Activated T-cell treated with anti-CD3 and anti-CD28 coated beads, Interleukin-2, amount 50 U/mL, for 72 hours (primary cell): ENCODE results near the gene PHC3. TPM values are rescaled to one million over a fixed set of nuclear protein-coding genes. Genes with fewer than 3 reads are reported as not detected.

Experiments used
- ATAC-seq, 2 donors: fragments of 150-1000 bp; cut with Tn5 transposase; replicated peaks in 1 of 2; 2 replicates each; pipeline ENCODE4 v1.10.0; 2021; ENCODE audit warnings: moderate library complexity in 2 of 2, mild to moderate bottlenecking in 1 of 2
- DNase-seq, 2 donors: peaks; one replicate each; pipeline ENCODE4 v3.0.0; 2021 to 2022; ENCODE audit warnings: mixed read lengths in 1 of 2
- H3K27ac Mint-ChIP-seq: one replicate; pipeline ENCODE4 v1.8.0; 2022; ENCODE audit warnings: mild to moderate bottlenecking, moderate library complexity, mixed read lengths
- H3K27me3 Mint-ChIP-seq: one replicate; pipeline ENCODE4 v1.8.0; 2022; ENCODE audit warnings: low read depth, mixed read lengths
- H3K36me3 Mint-ChIP-seq, 2 donors: one replicate each; pipeline ENCODE4 v1.8.0; 2022; ENCODE audit warnings: mixed read lengths in 2 of 2, mild to moderate bottlenecking in 1 of 2; ENCODE audit not compliant: insufficient read depth in 2 of 2
- H3K4me1 Mint-ChIP-seq: one replicate; pipeline ENCODE4 v1.8.0; 2022; ENCODE audit warnings: low read depth, mixed read lengths
- H3K4me3 Mint-ChIP-seq, 2 donors: one replicate each; pipeline ENCODE4 v1.8.0; 2022; ENCODE audit warnings: mild to moderate bottlenecking in 2 of 2, mixed read lengths in 2 of 2, moderate library complexity in 2 of 2
- H3K9me3 Mint-ChIP-seq, 2 donors: one replicate each; pipeline ENCODE4 v1.8.0; 2022; ENCODE audit warnings: mixed read lengths in 2 of 2
- total RNA-seq, 2 donors: library from RNA; stranded (reverse); gene quantifications; one replicate each; pipeline ENCODE4 v1.2.3, GENCODE V29; 2022

PHC3 gene
- total RNA-seq, 2 donors from 2014 or later: 71.1 to 71.6 TPM

DNA sequence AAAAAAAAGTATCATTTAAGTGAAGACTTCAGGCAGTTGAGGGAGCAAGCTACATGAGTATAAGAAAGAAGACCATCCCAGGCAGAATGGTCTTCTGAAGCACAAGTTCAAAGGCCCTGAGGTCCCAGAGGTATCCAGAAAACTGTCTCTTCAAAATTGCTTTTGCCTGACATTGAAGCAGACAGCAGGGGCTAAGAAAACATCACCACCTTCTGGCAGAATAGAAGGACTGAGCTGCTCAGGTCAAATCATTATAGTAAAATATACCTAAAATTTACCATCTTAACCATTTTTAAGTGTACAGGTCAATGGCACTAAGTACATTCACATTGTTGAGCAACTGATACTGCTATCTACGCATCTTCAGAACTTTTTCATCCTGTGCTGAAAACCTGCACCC, 127.3 kb downstream of the PHC3 start:
- no peak for ATAC-seq
- H3K36me3 Mint-ChIP-seq: peaks cover 0 to 3% of the 10 kb centered on the region in 2 donors
- no peaks in the 10 kb centered on the region for H3K27me3 Mint-ChIP-seq

DNA sequence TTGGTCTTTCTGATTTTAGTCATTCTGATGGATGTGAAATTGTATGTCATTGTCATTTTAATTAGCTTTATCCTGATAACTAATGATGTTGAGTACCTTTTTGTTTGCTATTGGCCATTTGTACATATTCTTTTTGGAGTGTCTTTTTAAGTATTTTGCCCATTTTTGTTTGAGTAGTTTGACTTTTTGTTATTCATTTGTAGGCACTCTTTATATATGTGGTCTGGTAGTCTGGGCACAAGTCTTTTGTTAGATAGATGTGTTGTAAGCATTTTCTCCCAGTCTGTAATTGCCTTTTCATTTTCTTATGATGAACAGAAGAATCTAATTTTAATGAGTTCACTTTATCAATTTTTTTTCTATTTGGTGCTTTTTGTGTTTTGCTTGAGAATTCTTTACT, 129.1 kb downstream of the PHC3 start:
- H3K36me3 Mint-ChIP-seq: peaks cover 0 to 3% of the 10 kb centered on the region in 2 donors
- H3K9me3 Mint-ChIP-seq: peaks cover 0 to 2% of the 10 kb centered on the region in 2 donors
- ATAC-seq: no peak
- peaks cover 37% of the 10 kb centered on the region for H3K4me1 Mint-ChIP-seq
- no peak for DNase-seq
- no peak overlapping the region for H3K4me3 Mint-ChIP-seq
- H3K27me3 Mint-ChIP-seq: no peaks in the 10 kb centered on the region
- no peak overlapping the region for H3K27ac Mint-ChIP-seq

More for the DNA sequence above, 127.3 kb downstream of the PHC3 start:
- DNase-seq: no peak
- no peak overlapping the region for H3K4me3 Mint-ChIP-seq
- peaks cover 0 to 2% of the 10 kb centered on the region in 2 donors for H3K9me3 Mint-ChIP-seq
- no peak overlapping the region for H3K27ac Mint-ChIP-seq
- peaks cover 50% of the 10 kb centered on the region for H3K4me1 Mint-ChIP-seq

DNA sequence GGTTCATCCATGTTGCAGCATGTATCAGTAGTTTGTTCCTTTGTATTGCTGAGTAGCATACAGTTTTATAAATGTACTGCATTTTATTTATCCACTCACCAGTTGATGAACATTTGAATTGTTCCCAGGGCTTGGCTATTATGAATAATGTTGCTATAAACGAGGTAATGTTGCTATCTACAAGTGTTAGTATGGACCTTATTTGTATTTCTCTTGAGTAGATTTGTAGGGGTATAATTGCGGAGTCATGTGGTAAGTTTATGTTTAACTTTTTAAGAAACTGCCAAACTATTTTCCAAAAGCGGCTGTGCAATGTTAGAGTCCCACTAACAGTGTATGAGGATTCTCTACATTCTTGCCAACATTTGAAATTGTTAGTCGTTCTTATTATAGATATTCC, 130.8 kb downstream of the PHC3 start:
- Mint-ChIP-seq H3K4me1 (peaks cover 25% of the 10 kb centered on the region), H3K27me3 (no peaks in the 10 kb centered on the region), H3K36me3 (no peaks in the 10 kb centered on the region), H3K4me3 (no peak overlapping the region), H3K27ac (no peak overlapping the region), H3K9me3 (no peaks in the 10 kb centered on the region)
- DNase-seq (no peak), ATAC-seq (no peak)

DNA sequence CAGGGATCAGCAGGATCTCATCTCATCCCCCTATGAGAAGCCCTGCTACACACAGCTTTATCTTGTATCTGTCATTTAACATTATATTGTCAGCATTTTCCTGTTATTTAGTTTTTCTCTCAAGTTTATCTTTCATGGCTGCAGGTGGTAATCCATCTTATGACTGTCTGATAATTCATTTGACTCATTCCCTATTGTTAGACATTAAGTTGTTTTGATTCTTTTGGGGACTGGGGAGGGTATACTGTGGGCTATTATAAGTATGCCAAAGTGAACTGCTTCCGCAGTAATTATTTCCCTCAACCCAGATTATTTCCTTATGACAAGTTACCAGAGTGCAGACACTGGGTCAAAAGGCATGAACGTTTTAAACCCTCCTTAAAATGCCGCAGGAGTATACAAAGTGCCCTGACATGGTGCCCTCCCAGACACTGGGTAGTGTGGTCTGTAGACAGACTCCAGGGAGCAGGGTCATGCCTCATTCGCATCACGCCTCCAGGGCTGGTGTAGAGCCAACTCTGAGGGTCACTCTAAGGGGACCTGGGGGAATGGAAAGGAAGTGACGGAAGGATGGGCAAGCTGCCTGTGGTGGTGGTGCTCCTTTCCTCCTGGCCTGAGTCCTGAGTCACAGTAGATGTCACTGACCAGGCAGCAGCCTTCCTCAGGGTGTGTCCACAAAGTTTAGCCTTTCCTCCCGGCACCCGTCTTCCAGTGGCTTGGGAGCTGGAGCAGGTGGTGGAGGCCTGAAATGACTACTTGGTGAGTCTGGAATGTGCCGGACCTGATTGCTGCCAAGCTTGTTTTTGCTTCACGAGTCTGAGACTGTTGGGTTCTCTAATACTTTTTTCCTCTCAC, 132.2 kb downstream of the PHC3 start:
- no peak for DNase-seq
- H3K4me1 Mint-ChIP-seq: peaks cover 22% of the 10 kb centered on the region
- no peaks in the 10 kb centered on the region for H3K9me3 Mint-ChIP-seq
- H3K27me3 Mint-ChIP-seq: no peaks in the 10 kb centered on the region
- peak in 1 of 2 donors; percentile 7 for ATAC-seq
- no peak overlapping the region for H3K4me3 Mint-ChIP-seq
- H3K36me3 Mint-ChIP-seq: no peaks in the 10 kb centered on the region
- H3K27ac Mint-ChIP-seq: peak overlapping the region; percentile 16

DNA sequence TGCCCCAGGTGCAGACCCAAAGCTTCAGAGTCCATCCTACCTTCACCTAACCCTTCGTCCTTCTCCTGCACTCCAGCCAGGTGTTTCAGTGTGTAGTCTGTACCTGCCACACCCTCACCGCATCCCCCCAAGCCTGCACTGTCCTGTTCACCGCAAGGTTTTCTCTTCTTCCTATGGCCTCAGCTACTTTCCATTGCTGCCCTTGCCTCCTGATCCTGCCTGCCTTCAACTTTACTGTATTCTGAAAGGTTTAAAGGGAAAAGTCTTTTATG, 134.5 kb downstream of the PHC3 start:
- Mint-ChIP-seq H3K9me3 (no peaks in the 10 kb centered on the region), H3K27ac (no peak overlapping the region), H3K4me3 (no peak overlapping the region)

DNA sequence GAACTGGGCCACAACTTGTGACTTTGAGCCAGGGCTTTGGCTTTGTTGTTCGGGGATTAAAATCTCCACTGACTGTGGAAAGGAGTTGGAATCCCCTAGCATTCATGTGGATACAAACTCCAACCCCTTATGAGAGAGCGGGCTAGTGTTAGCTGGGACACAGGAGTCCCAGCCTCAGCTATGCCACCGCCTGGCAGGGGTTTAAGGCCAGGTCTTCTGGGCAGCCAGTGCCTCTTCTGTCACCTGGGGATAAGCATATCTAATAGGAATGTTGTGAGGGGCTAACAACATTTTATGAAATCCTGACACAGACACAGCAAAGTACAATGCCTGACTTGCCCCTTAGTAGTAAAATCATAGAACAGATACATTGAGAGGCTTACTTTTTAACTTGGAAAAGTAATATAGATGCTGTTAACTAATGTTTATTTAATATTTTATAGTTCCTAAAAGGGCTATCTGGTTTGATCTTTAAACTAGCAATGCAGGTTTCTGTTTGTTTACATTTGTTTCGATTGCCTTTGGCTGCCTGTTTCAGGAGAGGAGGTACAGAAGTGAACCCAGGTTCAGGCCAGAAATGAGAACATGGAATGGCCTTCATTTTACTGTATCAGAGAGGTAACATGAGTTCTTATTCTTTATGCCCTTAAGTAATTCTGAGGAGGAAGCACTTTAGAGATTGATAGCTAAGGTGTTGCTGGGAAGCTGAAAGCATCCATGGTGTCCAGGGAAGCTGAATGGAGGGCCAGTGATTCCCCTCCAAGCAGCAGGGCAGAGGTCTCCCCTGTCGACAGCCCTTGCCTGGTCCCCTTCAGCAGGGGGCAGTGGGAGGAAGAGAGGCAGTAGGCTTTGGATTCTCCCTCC, 135.0 kb downstream of the PHC3 start:
- ATAC-seq (no peak), DNase-seq (no peak)
- peaks cover 30% of the 10 kb centered on the region for H3K4me1 Mint-ChIP-seq
- no peaks in the 10 kb centered on the region for H3K9me3 Mint-ChIP-seq
- H3K4me3 Mint-ChIP-seq: peak overlapping the region; percentile 17 to 41
- no peaks in the 10 kb centered on the region for H3K27me3 Mint-ChIP-seq
- H3K27ac Mint-ChIP-seq: no peak overlapping the region
- peaks cover 0 to 2% of the 10 kb centered on the region in 2 donors for H3K36me3 Mint-ChIP-seq

More for the DNA sequence above, 134.5 kb downstream of the PHC3 start:
- ATAC-seq (no peak), DNase-seq (no peak)
- Mint-ChIP-seq H3K4me1 (peaks cover 24% of the 10 kb centered on the region), H3K36me3 (peaks cover 0 to 2% of the 10 kb centered on the region in 2 donors), H3K27me3 (no peaks in the 10 kb centered on the region)

DNA sequence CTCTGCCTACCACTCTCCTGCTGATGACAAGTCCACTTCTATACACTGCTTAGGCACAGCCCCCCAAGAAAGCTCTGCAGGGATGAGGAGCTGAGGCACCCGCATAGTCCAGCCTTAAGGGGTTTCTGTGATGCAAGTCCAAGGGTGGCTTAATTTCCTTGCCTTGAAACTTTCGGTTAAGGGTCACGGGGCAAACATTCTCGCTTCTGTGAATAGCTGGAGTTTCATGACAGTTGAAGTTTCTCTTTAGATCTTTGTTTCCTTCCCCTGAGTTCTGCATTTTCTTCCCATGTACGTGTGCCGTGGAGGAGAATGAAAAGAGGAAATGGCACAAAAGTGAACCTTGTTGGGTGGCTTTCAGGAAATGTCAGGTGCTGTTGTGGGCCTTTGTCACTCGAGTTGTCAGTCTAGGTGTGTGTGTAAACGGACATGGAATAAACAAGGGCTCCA, 136.7 kb downstream of the PHC3 start:
- Mint-ChIP-seq H3K4me1 (peaks cover 43% of the 10 kb centered on the region), H3K36me3 (peaks cover 0 to 2% of the 10 kb centered on the region in 2 donors), H3K9me3 (no peaks in the 10 kb centered on the region), H3K4me3 (peak overlapping the region; percentile 41 to 57), H3K27ac (peak overlapping the region; percentile 67), H3K27me3 (peaks cover 11% of the 10 kb centered on the region)
- ATAC-seq (no peak), DNase-seq (no peak)

DNA sequence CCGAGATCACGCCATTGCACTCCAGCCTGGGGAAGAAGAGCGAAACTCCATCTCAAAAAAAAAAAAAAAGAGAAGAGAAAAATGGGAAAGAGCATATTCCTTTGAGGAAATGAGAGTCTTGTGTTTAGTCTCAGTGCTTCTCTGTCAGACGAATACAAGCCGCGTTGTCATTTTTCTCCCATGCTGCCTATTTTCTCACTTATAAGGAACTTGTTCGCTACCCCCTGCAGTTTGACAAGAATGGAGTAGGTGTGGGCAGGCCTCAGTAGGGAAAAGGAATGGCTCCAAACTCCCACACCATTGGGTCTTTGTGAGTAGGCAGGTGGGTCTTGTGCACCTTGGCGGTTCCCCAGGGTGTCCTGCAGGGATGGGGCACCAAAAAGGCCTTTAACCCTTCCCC, 137.3 kb downstream of the PHC3 start:
- ATAC-seq (no peak), DNase-seq (no peak)
- no peak overlapping the region for H3K27ac Mint-ChIP-seq
- H3K4me3 Mint-ChIP-seq: no peak overlapping the region
- peaks cover 16% of the 10 kb centered on the region for H3K27me3 Mint-ChIP-seq
- H3K36me3 Mint-ChIP-seq: peaks cover 0 to 2% of the 10 kb centered on the region in 2 donors
- no peaks in the 10 kb centered on the region for H3K9me3 Mint-ChIP-seq
- H3K4me1 Mint-ChIP-seq: peaks cover 46% of the 10 kb centered on the region

DNA sequence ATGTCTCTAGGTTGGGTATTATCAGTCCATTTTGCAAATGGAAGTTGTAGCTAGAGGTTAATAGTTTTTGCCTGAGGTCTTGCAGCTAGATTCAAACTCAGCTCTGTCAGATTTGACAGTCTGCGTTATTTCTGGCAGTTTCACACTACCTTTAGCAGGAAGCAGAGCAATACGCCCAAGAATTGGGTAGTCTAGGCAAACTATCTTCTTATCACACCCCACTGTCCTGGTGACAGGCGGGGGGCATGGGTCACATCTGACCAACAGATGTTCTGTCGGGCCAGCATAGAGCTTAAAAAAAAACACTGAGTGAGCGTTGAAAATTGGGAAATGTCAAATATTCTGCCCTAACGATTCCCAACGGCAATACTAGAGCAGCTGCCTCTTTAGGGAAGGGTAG, 138.0 kb downstream of the PHC3 start:
- H3K4me1 Mint-ChIP-seq: peaks cover 53% of the 10 kb centered on the region
- H3K27me3 Mint-ChIP-seq: peaks cover 19% of the 10 kb centered on the region
- DNase-seq: no peak
- no peak overlapping the region for H3K27ac Mint-ChIP-seq
- no peak overlapping the region for H3K4me3 Mint-ChIP-seq
- H3K9me3 Mint-ChIP-seq: no peaks in the 10 kb centered on the region
- no peak for ATAC-seq
- H3K36me3 Mint-ChIP-seq: peaks cover 0 to 2% of the 10 kb centered on the region in 2 donors

DNA sequence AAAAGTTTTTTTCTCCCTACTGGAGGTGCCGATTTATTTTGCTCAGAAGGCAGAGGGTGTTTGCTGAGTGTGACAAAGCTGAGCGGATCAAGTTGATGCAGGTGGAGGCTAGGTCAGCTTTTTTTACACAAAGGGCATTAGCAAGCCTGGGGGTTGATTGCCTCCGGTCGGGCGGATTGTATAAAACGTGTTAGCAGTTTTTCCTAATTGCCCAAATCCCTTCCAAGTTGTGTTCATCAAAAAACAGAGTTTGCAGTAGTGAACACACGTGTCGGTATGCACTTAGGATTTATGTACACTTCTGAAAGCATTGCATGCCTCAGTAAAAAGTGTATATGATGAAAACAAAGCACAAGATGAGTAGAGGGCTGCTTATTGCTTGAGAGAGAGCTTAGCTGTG, 141.1 kb downstream of the PHC3 start:
- no peaks in the 10 kb centered on the region for H3K9me3 Mint-ChIP-seq
- ATAC-seq (no peak), DNase-seq (no peak)
- peak overlapping the region; percentile 6 to 16 for H3K4me3 Mint-ChIP-seq
- peaks cover 19% of the 10 kb centered on the region for H3K27me3 Mint-ChIP-seq
- peaks cover 50% of the 10 kb centered on the region for H3K4me1 Mint-ChIP-seq
- no peak overlapping the region for H3K27ac Mint-ChIP-seq
- H3K36me3 Mint-ChIP-seq: peaks cover 0 to 2% of the 10 kb centered on the region in 2 donors

DNA sequence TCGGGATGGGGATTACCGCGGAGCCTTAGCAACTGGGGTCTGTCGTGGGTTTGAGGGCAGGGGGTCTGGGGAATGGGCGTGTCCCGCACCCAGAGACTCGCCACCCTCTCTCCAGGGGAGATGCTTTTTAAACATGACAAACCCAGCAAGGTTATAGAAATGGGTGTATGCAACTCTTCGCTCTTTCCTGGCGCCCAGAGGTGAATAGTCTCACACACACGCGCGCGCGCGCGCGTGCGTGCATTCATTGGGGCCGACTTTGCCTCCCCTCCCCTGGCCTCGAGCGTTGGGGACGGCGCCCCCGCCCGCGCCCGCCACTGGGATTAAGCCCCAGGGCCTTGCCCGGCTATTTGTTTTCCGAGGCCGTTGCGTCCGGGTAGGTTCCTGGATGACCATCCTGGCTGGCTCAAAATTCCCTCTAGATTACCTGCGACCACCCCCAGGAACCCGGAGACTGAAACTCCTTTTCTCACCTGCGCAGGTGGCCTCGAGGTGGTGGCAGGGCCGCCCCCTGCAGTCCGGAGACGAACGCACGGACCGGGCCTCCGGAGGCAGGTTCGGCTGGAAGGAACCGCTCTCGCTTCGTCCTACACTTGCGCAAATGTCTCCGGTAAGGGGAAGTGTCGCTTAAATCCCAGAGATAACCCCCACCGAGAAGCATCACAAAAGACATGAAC, 143.0 kb downstream of the PHC3 start:
- H3K4me3 Mint-ChIP-seq: peak overlapping the region; percentile 84 to 88
- H3K9me3 Mint-ChIP-seq: no peaks in the 10 kb centered on the region
- peaks cover 19% of the 10 kb centered on the region for H3K27me3 Mint-ChIP-seq
- DNase-seq: peak; percentile 36 to 42
- peak; percentile 16 to 21 for ATAC-seq
- H3K36me3 Mint-ChIP-seq: peaks cover 0 to 2% of the 10 kb centered on the region in 2 donors
- H3K27ac Mint-ChIP-seq: no peak overlapping the region
- peaks cover 43% of the 10 kb centered on the region for H3K4me1 Mint-ChIP-seq
